HEK293T (cell line): ENCODE results near the gene SFSWAP.

Source experiments
- CTCF ChIA-PET: fragments of 350-600 bp; formaldehyde crosslinking; extraction: SDS; loops from one replicate; lab custom pipeline; 2021; ENCODE audit warnings: antibody characterized with exemption, inconsistent platforms; lab: Yijun Ruan, JAX
- POLR2A ChIA-PET: fragments of 350-600 bp; formaldehyde crosslinking; extraction: SDS; loops from one replicate; lab custom pipeline; 2020; ENCODE audit warnings: antibody characterized with exemption, inconsistent platforms; lab: Yijun Ruan, JAX
- DNase-seq: peaks from one replicate; pipeline ENCODE4 v3.0.0; 2012; ENCODE audit warnings: mixed read lengths; ENCODE audit errors: extremely low spot score
- ARNT ChIP-seq: fragments of 450-650 bp; IDR thresholded peaks from 2 replicates; pipeline ENCODE4 v1.6.1; 2017; ENCODE audit warnings: mild to moderate bottlenecking
- BHLHE40 ChIP-seq: fragments of 450-650 bp; IDR thresholded peaks from 2 replicates; pipeline ENCODE4 v1.6.1; 2016; ENCODE audit warnings: mild to moderate bottlenecking, moderate library complexity, borderline replicate concordance
- CTBP1 ChIP-seq: fragments of 450-650 bp; IDR thresholded peaks from 2 replicates; pipeline ENCODE4 v1.6.1; 2016; ENCODE audit warnings: borderline replicate concordance
- ELF4 ChIP-seq: fragments of 450-650 bp; IDR thresholded peaks from 2 replicates; pipeline ENCODE4 v1.6.1; 2017; ENCODE audit warnings: antibody characterized with exemption
- FOXA1 ChIP-seq: fragments of 450-650 bp; IDR thresholded peaks from 2 replicates; pipeline ENCODE4 v1.6.1; 2016; ENCODE audit warnings: mild to moderate bottlenecking
- FOXK2 ChIP-seq: fragments of 450-650 bp; IDR thresholded peaks from 2 replicates; pipeline ENCODE4 v1.6.1; 2016; ENCODE audit warnings: mild to moderate bottlenecking
- FOXM1 ChIP-seq: fragments of 450-650 bp; IDR thresholded peaks from 2 replicates; pipeline ENCODE4 v1.6.1; 2017; ENCODE audit warnings: mild to moderate bottlenecking, borderline replicate concordance
- HDGF ChIP-seq: fragments of 450-650 bp; IDR thresholded peaks from 2 replicates; pipeline ENCODE4 v1.6.1; 2017; ENCODE audit warnings: antibody characterized with exemption, borderline replicate concordance
- L3MBTL2 ChIP-seq: fragments of 450-650 bp; conservative IDR thresholded peaks from 2 replicates; pipeline ENCODE4 v1.6.1; 2016; ENCODE audit warnings: mild to moderate bottlenecking
- LEF1 ChIP-seq: fragments of 450-650 bp; IDR thresholded peaks from 2 replicates; pipeline ENCODE4 v1.6.1; 2017; ENCODE audit warnings: mild to moderate bottlenecking, borderline replicate concordance
- NFRKB ChIP-seq: fragments of 450-650 bp; IDR thresholded peaks from 2 replicates; pipeline ENCODE4 v1.6.1; 2016; ENCODE audit warnings: mild to moderate bottlenecking, moderate library complexity
- SP1 ChIP-seq: fragments of 450-650 bp; IDR thresholded peaks from 2 replicates; pipeline ENCODE4 v1.6.1; 2017
- SUZ12 ChIP-seq: fragments of 450-650 bp; IDR thresholded peaks from 2 replicates; pipeline ENCODE4 v1.6.1; 2016; ENCODE audit warnings: mild to moderate bottlenecking
- TARDBP ChIP-seq: fragments of 450-650 bp; IDR thresholded peaks from 2 replicates; pipeline ENCODE4 v1.6.1; 2016
- ZNF384 ChIP-seq: fragments of 450-650 bp; IDR thresholded peaks from 2 replicates; pipeline ENCODE4 v1.6.1; 2016
- TF ChIP-seq, protein P1 (sequence below): fragments of 450-650 bp; IDR thresholded peaks from 2 replicates; pipeline ENCODE4 v1.6.1; 2016

The SFSWAP gene

DNA sequence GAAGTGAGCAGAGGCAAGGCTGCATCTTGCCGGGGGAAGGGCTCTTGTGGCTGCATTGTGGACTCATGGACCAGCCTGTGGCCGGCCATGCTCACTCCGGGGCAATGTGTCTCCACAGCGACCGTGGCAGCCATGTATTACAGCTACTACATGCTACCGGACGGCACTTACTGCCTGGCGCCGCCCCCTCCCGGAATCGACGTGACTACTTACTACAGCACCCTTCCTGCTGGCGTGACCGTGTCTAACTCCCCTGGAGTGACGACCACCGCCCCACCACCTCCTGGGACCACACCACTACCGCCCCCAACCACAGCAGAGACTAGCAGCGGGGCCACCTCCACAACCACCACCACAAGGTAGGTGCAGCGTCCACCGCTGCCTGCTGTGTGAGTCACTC, 42.1 kb downstream of the SFSWAP start:
- no peak for TF ChIP-seq NFRKB
- no peak for TF ChIP-seq ZNF384
- TF ChIP-seq TARDBP = no peak
- no peak for TF ChIP-seq SP1
- TF ChIP-seq HDGF = no peak
- TF ChIP-seq FOXA1 = no peak
- no peak for TF ChIP-seq FOXK2
- TF ChIP-seq SUZ12 = no peak
- no peak for TF ChIP-seq BHLHE40
- TF ChIP-seq, protein P1, sequence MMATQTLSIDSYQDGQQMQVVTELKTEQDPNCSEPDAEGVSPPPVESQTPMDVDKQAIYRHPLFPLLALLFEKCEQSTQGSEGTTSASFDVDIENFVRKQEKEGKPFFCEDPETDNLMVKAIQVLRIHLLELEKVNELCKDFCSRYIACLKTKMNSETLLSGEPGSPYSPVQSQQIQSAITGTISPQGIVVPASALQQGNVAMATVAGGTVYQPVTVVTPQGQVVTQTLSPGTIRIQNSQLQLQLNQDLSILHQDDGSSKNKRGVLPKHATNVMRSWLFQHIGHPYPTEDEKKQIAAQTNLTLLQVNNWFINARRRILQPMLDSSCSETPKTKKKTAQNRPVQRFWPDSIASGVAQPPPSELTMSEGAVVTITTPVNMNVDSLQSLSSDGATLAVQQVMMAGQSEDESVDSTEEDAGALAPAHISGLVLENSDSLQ = no peak
- TF ChIP-seq FOXM1 = no peak
- TF ChIP-seq ELF4 = no peak
- no peak for TF ChIP-seq L3MBTL2
- no peak for TF ChIP-seq CTBP1
- no peak for TF ChIP-seq ARNT
- no peak for TF ChIP-seq LEF1
- CTCF ChIA-PET = no interaction called here
- POLR2A ChIA-PET = no interaction called here
- DNase-seq = no peak

GRCh38 chr12:131753757-131754156, 42.9 kb downstream of the SFSWAP start:
- TF ChIP-seq FOXM1 (no peak), CTBP1 (no peak), FOXA1 (no peak), BHLHE40 (no peak), SUZ12 (no peak), SP1 (no peak), ZNF384 (no peak), LEF1 (no peak), NFRKB (no peak), ELF4 (no peak), L3MBTL2 (no peak), HDGF (no peak), ARNT (no peak), TARDBP (no peak), FOXK2 (no peak)
- TF ChIP-seq, protein P1 = no peak
- ChIA-PET POLR2A (no interaction called here), CTCF (no interaction called here)
- no peak for DNase-seq

DNA sequence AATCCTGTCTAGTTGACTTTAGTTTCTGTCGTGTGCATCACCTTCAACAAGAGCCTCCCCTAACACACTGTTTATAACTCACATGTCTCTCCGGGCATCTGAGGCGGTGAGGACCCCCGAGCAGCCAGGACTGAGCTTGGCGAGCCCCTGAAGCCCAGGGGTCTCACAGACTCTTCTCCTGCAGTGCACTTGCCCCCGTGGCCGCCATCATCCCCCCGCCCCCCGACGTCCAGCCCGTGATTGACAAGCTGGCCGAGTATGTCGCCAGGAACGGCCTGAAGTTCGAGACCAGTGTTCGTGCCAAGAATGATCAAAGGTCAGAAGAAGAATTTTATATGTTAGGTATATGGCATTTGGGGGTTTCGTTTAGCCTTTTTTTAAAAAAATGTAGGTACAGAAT, 43.3 kb downstream of the SFSWAP start:
- TF ChIP-seq BHLHE40 = no peak
- TF ChIP-seq ARNT = no peak
- no peak for TF ChIP-seq FOXM1
- TF ChIP-seq SP1 = no peak
- no peak for TF ChIP-seq TARDBP
- TF ChIP-seq, protein P1 = no peak
- TF ChIP-seq HDGF = no peak
- TF ChIP-seq ZNF384 = no peak
- no peak for TF ChIP-seq L3MBTL2
- no peak for TF ChIP-seq CTBP1
- TF ChIP-seq ELF4 = no peak
- no peak for TF ChIP-seq LEF1
- no peak for TF ChIP-seq NFRKB
- no peak for TF ChIP-seq FOXA1
- TF ChIP-seq FOXK2 = no peak
- DNase-seq = no peak
- CTCF ChIA-PET = no interaction called here
- POLR2A ChIA-PET = no interaction called here

DNA sequence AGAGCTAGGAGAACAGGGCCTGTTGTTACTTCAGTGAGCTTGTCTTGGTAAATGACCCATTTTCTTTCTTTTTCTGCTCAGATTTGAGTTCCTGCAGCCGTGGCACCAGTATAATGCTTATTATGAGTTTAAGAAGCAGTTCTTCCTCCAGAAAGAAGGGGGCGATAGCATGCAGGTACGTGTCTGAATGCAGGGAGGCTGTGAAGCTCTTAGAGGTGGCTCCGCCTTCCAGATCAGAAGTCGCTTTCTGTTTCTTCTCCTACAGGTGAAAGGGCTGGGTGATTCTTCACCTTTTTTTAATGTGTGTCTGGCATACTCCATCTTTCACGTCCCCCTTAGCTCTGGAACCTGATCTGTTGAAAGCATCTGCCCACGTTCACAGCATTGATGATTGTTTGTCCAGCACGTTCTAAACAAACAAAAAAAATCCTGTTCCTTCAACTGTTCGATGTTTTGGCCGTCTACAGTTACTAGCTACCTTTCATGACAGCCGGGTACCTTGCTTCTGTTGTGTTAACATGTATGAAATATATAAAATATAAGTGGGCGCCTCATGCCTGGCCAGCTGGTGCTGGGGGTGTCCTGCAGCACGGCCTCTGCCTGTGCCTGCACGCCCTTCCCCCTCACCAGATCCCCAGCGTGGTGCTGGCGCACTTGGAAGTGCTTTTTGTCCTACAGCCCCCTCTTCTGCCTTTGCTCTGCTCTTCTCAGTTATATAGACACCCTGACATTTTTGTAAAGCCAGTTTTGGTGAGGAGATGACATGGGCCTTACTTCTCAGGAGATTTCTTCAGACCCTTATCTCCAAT, 44.6 kb downstream of the SFSWAP start:
- peak; percentile 59 for DNase-seq
- CTCF ChIA-PET = interaction anchor here (0.6 to 0.7 kb wide), 2 partner anchors 13 to 455 kb away, joined by 3 to 4 read pairs; no protein-coding TSS in a partner anchor
- TF ChIP-seq CTBP1 = no peak
- TF ChIP-seq FOXM1 = no peak
- TF ChIP-seq SUZ12 = no peak
- TF ChIP-seq, protein P1 = no peak
- TF ChIP-seq TARDBP = no peak
- no peak for TF ChIP-seq ZNF384
- no peak for TF ChIP-seq ARNT
- no peak for TF ChIP-seq NFRKB
- TF ChIP-seq BHLHE40 = no peak
- no peak for TF ChIP-seq SP1
- TF ChIP-seq LEF1 = no peak
- TF ChIP-seq FOXA1 = no peak
- TF ChIP-seq HDGF = no peak
- TF ChIP-seq L3MBTL2 = no peak
- no peak for TF ChIP-seq FOXK2
- TF ChIP-seq ELF4 = no peak
- POLR2A ChIA-PET = no interaction called here

- DNase-seq = no peak
- POLR2A ChIA-PET = no interaction called here
- no peak for TF ChIP-seq LEF1
- no peak for TF ChIP-seq SP1
- CTCF ChIA-PET = no interaction called here
These were observed 45.6 kb downstream of the SFSWAP start for GRCh38 chr12:131756441-131756840.
